Daoy (cell line): ENCODE measurements around the gene EGFL6. TPM values are rescaled to one million over a fixed set of nuclear protein-coding genes. Genes with fewer than 3 reads are reported as not detected.

Experiments
- DNase-seq: peaks from one replicate; pipeline ENCODE4 v3.0.0-alpha.2; 2015; ENCODE audit warnings: low read depth
- total RNA-seq: library from RNA; depleted of rRNA; stranded (reverse); fragments of >200 nt; shearing (Covaris generic); gene quantifications from 2 replicates; pipeline ENCODE4 v1.2.3, GENCODE V29; 2014; rRNA removed

Gene EGFL6, protein sequence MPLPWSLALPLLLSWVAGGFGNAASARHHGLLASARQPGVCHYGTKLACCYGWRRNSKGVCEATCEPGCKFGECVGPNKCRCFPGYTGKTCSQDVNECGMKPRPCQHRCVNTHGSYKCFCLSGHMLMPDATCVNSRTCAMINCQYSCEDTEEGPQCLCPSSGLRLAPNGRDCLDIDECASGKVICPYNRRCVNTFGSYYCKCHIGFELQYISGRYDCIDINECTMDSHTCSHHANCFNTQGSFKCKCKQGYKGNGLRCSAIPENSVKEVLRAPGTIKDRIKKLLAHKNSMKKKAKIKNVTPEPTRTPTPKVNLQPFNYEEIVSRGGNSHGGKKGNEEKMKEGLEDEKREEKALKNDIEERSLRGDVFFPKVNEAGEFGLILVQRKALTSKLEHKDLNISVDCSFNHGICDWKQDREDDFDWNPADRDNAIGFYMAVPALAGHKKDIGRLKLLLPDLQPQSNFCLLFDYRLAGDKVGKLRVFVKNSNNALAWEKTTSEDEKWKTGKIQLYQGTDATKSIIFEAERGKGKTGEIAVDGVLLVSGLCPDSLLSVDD
- total RNA-seq = 0.23 TPM in 1 of 2 replicates, not detected in the other

GRCh38 chrX:13569479-13570260 lies at the start of gene EGFL6:
EGFL6 (plus strand) TSS chrX:13569601; CDS start chrX:13569862, 261 bp downstream.
- no peak for DNase-seq

GRCh38 chrX:13520351-13520750 lies 49.0 kb upstream of the EGFL6 start:
- no peak for DNase-seq

DNA sequence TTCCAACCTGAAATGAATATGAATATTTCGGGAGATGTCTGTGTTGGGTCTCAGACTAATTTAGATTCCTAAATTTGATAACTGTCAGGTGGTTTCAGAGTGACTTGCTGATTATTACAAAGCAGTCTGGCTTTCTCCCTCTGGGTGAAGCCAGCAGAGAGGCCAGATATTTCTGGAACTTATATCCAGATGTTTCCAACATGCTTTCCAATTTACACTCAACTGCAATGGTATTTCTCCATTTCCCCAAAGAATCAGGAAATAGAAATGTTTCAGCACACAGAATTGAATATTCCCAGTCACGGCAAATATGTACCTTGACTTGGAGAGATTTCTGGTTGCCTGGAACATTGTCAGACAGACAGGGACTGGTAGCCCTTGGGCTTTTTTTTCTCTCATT lies 48.5 kb upstream of the EGFL6 start:
- DNase-seq = no peak

GRCh38 chrX:13522811-13523210 lies 46.6 kb upstream of the EGFL6 start:
- no peak for DNase-seq

DNA sequence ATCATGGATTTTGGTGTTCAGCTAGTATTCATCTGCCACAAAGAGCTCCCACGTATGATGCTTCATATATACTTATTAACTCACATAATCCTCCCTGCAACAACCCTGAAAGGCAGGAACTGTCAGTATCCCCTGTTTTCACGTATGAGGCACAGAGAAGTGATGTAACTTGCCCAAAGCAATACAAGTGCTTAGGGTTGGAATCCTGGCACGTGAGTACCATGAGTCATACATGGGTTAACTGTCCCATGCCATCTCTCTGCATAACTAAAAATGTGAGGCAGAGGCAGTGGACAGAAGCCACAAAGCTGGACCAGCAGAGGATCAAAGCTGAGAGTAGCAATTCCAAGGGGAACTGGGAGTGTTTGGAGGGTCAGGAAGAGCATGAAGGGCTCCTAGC lies 35.7 kb upstream of the EGFL6 start:
- peak; percentile 15 for DNase-seq

DNA sequence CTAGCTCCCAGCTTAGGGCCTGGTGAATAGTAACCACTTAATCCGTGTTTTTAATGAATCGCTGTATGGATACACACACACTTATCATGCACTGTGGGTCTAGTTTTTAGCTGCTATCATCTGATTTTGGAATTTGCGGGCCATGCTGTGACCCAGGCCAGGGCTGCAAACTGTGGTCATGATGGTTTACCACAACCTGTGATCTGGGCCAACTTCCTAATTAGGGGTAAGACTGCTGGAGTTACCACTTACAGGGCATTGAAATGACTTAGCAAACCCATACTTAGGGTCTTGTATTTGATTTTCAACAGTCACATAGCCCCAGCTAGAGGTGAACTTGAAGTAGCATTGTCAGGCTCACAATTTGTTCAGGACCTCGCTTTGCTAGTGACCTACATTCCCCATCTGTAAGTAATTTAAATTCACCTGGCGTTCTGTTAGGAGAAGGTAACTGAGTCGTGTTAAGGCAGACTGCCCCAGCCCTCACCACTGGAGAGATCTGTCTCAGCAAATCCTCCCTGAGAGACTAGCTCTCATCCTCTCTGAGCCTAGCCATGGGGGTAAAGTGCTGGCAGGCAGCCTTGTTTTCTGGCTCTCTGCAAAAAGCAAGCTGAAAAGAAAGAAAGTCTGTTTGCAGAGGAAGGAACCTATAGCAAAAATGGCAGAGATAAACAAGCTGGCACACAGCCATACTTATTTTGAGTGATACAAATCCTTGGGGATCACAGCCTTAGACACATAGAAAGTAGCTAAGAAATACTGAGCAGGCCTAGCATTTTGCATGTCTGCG lies 33.8 kb upstream of the EGFL6 start:
- DNase-seq = peak; percentile 2

DNA sequence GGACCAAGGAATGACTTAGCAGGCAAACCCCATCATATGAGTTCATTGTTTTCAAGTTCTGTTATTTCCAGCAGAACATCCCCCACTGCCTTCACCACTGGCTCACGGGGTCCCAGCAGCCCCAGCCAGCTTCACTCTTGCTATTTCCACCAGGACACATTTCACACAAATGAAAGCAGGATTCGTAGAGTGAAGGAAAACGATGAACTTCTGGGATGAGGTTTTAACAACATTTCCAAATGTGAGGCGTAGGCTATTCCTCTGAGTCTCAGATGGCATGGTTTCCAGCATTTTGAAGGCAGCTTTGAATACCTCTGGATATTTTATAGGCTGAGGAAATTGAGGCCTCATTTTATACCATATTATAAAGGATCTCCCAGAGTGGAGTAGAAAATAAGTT lies 32.9 kb upstream of the EGFL6 start:
- DNase-seq = no peak

GRCh38 chrX:13538414-13538813 lies 31.0 kb upstream of the EGFL6 start:
- DNase-seq = no peak

- no peak for DNase-seq
These were observed 28.8 kb upstream of the EGFL6 start for GRCh38 chrX:13540602-13541001.

- DNase-seq = no peak
These were observed 23.7 kb upstream of the EGFL6 start for GRCh38 chrX:13545726-13546125.

DNA sequence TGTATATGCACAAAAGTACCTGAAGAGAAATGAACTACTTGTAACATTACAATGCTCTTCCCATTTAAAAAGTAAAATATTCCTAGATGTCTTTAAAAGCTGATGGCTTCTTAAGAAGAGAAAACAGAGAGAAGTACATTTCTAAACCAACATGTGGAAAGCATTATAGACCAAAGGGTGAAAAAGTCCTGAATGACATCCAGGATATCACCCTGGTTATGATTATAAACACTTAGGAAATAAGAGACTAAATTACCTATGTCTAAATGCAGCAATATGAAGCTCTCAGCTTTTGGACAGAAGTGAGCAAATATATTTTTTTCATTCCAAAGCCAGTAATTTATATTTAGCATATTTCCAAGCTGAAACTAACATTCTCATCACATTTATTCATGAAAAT lies 21.7 kb upstream of the EGFL6 start:
- DNase-seq = no peak

GRCh38 chrX:13550346-13550745 lies 19.1 kb upstream of the EGFL6 start:
- no peak for DNase-seq

- DNase-seq = no peak
These were observed 17.8 kb upstream of the EGFL6 start for GRCh38 chrX:13551610-13552009.

DNA sequence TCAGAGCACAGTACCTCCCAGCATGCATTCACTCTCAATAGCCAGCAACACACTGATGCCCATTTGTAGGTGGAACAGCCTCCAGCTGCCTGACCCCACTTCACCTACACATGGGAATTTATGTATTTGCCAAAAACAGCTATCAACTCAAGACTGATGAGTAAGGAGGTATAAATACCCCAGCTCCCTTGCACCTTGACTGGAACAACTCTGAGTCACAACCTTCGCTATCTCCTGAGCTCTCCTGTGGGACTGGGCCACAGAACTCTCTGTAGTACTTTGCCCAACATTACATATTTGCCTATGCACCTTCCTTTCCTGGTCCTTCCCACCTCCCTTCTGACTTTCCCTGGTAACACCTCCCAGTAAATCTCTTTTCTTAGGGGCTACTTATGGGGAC lies 16.5 kb upstream of the EGFL6 start:
- DNase-seq = no peak

GRCh38 chrX:13565511-13565910 lies 3.9 kb upstream of the EGFL6 start:
- DNase-seq = no peak

DNA sequence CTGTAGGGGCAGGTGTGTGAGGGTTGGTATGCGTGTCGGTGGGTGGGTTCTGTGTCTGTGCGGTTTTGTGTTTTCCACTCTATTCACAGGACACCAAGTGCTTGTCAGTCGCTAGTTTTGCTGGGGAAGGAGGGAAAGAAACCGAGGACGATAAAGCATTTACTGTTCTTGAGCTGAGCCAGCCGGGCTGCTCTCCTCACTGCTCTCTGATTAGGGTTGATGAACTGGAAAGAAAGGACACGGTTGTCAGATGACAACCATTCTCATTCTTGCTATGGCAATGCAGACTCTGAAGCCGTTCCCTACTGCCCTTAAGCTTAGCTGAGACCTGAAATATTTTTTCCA lies 832 bp downstream of the EGFL6 start:
- DNase-seq = no peak

DNA sequence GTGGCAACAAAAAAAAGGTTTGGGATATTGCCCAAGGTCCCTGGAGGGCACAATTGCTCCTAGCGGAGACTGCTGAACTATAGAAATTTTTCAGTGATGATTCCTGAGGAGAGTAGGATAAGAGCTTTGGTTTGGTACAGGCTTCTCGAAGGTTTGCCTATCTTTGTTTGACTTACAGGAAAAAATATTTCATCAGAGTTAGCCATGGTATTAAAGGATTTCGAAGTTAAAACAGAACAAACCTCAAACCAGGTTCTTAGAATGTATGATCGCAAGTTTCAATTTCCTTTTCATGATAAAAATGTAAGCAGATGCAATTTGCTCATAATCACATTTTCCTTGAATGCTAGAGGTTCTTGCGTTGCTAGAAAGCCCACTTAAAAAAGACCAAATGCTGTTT lies 1.7 kb downstream of the EGFL6 start:
- no peak for DNase-seq

GRCh38 chrX:13574600-13574999 lies 5.2 kb downstream of the EGFL6 start:
- no peak for DNase-seq

- no peak for DNase-seq
These were observed 10.3 kb downstream of the EGFL6 start for GRCh38 chrX:13579661-13580060.

DNA sequence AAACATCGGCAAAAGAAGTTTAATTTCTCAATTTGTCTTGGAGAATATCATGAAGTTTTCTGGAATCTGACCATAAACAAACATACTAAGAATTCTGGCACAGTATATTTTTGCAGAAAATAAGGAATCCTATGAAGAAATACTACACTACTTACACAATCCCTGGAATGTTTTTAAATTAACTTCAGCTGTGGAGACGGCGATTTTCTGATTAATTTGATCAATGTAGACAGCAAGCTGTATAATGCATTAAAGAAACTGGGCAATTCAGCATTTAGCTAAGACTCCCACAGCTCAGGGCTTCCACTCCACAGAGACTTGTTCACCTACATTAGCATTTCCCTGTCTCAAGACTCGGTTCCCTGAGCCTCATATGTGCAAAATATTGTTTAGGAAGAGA lies 12.2 kb downstream of the EGFL6 start:
- DNase-seq = no peak

GRCh38 chrX:13587786-13588477 lies 18.5 kb downstream of the EGFL6 start:
- DNase-seq = no peak
